D721Med (cell line): Measurements from ENCODE around the gene SHD.

ENCODE experiments used
- DNase-seq: peaks from one replicate; pipeline ENCODE4 v3.0.0; 2011; ENCODE audit warnings: low spot score; ENCODE audit not compliant: insufficient read length
- FAIRE-seq: peaks from 2 replicates; lab custom pipeline; 2011; peaks lifted over from hg19 to GRCh38; lab: Jason Lieb, UNC
- TF ChIP-seq, protein P1 (sequence below): IDR thresholded peaks from 2 replicates; pipeline ENCODE4 v1.5.1; 2012; ENCODE audit warnings: mild to moderate bottlenecking, control low read depth; ENCODE audit not compliant: insufficient read depth; ENCODE audit errors: missing control alignments

Gene SHD

DNA sequence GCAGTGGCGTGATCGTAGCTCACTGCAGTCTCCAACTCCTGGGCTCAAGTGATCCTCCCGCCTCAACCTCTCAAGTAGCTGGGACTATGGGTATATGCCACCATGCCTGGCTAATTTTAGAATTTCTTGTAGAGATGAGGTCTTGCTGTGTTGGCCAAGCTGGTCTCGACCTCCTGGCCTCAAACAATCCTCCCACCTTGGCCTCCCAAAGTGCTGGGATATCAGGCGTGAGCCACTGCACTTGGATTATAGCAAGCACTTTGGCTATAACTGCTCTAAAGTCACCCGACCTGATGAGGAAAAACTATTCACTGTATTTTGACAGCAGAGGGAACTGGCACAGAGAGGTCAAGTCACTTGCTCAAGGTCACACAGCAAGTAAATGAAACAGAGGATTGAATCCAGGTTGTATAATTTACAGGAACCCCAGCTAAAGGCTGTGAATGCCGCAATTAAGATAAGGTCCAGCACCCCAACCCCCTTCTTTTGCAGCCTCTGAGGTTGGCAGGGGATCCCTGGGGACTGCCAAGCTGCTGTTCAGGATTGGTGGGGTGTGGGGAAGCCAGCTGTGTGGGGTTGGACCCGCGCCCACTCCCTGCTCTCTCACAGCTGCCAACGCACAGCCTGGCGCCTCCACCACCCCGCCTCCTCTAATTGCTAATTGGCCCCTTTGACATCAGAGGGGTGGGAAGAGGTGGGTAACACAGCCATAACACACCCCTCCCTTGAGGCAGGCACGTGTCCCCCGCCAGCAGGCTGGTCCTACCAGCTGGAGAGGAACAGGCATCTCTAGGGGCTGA lies 17.1 kb downstream of the SHD start:
- DNase-seq, result no peak
- TF ChIP-seq, protein P1, sequence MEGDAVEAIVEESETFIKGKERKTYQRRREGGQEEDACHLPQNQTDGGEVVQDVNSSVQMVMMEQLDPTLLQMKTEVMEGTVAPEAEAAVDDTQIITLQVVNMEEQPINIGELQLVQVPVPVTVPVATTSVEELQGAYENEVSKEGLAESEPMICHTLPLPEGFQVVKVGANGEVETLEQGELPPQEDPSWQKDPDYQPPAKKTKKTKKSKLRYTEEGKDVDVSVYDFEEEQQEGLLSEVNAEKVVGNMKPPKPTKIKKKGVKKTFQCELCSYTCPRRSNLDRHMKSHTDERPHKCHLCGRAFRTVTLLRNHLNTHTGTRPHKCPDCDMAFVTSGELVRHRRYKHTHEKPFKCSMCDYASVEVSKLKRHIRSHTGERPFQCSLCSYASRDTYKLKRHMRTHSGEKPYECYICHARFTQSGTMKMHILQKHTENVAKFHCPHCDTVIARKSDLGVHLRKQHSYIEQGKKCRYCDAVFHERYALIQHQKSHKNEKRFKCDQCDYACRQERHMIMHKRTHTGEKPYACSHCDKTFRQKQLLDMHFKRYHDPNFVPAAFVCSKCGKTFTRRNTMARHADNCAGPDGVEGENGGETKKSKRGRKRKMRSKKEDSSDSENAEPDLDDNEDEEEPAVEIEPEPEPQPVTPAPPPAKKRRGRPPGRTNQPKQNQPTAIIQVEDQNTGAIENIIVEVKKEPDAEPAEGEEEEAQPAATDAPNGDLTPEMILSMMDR, result no peak
- no peak for FAIRE-seq

DNA sequence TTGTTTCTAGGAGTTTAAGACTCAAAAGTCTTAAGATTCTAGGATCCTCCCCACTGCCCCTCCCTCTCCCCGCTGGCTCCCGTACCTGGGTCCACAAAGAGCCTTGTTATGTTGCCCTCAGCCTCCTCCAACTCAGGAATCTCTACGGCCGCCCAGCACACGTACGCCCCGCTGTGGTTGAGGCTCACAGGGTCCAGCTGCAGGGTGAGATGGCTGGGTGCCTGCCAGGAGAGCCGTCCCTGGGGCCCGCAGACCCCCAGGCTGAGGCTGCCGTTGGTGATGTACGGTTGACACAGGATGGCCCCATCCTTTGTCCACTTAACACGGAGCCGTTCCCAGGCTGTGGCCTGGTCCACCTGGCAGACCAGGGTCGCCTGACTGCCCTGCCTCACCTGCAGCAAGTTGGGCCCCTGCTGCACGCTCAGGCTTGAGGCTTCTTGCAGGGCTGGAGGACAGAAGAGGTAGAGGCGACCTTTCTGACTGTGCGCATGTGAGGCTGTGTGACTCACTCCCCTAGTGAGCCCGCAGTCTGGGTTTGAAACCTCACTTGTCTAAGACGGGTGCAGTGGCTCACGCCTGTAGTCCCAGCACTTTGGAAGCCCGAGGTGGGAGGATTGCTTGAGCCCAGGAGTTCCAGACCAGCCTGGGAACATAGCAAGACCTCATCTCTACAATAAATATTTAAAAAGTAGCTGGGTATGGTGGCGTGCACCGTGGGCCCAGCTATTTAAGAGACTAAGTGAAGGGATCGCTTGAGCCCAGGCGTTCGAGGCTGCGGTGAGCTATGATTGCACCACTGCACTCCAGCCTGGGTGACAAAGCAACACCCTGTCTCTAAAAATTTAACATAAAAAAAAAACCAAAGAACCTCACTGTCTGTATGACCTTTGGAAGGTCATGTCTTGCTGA lies 19.1 kb downstream of the SHD start:
- TF ChIP-seq, protein P1, result no peak
- no peak for FAIRE-seq
- DNase-seq, result no peak

DNA sequence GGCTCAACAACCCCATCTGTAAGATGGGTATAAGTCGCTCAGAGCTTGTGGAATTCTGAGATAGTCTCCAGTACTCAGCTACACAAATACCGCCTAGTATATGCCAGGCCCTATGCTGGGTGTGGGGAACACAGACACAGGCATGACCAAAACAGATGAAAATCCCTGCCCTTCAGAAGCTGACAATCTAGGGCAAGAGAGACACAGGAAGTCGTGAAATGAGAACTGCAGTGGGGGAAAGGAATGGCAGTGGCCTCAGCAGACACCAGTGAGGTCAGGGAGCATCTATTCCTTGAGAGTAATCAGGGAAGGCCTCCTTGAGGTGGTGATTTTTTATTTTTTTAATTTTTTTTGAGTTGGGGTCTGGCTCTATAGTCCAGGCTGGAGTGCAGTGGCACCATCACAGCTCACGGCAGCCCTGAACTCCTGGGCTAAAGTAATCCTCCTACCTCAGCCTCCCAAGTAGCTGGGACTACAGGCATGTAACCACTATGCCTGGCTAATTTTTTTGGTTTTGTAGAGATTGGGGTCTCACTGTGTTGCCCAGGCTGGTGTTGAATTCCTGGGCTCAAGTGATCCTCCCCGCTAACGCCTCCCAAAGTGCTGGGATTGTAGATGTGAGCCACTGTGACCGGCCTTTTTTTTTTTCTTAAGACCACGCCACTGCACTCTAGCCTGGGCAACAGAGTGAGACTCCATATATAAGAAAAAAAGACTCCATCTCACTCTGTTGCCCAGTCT lies 19.9 kb downstream of the SHD start:
- no peak for DNase-seq
- no peak for FAIRE-seq
- TF ChIP-seq, protein P1, result no peak

DNA sequence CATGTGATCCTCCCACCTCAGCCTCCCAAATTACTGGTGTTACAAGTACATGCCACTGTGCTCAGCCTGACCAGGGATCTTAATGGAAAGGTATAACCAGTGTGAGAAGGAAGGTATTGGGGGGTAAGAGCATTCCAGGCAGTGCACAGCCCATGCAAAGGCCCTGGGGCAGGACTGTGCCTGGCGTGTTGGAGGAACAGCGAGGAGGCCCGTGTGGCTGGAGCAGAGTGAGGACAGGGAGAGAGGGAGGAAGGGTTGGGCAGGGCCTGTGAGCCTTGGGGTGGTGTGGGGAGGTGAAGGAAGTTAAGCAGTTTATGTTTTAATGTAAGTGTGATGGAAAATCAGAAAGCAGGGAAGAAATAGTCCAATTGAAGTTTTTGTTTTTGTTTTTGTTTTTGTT lies 21.5 kb downstream of the SHD start:
- FAIRE-seq (no peak), DNase-seq (no peak)
- TF ChIP-seq, protein P1, result no peak

DNA sequence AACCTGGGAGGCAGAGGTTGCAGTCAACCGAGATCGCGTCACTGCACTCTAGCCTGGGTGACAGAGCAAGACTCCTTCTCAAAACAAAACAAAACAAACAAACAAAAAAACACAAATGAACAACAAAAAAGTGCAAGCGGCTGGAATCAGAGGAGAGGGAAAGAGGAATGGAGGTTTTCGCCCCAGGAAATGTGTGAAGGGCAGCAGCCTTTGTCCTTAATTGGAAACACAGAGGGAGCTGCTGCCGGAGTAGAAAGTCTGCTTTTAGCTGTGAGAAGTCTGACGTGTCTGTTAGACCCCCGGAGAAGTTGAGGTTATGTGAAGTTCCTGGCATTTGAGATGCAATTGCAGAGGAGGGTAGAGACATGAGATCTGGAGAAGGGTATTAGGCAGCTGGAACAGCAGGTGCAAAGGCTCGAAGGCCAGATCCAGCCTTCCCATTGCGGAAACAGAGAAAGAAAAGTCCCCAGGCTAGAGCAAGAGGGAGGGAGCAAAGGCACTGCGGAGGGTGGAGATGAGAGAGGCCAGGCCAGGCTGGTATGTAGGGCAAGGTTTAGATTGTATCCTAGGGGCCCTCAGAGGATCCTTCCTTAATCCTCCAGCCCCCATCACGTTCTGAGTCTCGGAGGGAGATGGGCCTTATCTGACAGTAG lies 22.6 kb downstream of the SHD start:
- no peak for FAIRE-seq
- no peak for DNase-seq
- TF ChIP-seq, protein P1, result no peak

DNA sequence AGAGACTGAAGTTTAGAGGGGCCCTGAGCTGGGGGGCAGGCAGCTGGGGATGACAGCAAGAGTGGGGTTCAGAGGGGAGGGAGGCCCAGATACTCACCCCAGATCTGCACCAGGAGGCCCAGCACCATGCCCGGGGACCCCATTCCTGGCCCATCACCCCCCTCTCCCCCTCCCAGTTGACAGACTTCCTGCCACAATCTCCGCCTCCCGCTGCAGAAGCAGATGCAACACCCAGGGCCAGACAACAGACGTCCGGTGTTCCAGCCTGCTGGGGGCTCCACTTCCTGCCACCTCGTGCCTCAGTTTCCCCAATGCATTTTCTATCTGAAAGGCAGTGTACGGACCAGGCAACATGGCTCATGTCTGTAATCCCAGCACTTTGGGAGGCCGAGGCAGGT lies 23.2 kb downstream of the SHD start, which contains the start of gene TMIGD2:
TSS of gene TMIGD2 (minus strand) at position 147 of the 398 bp plus-strand sequence. CDS start at position 143, 4 bp downstream.
- FAIRE-seq (no peak), DNase-seq (no peak)
- TF ChIP-seq, protein P1, result no peak
